HepG2 (cell line): Measurements from ENCODE around the gene RNGTT. TPM values are rescaled to one million over a fixed set of nuclear protein-coding genes. Genes with fewer than 3 reads are reported as not detected.
A peak's percentile ranks its signal among the peaks of the same experiment; 100 is the strongest.

Source experiments
- DPF2 ChIP-seq: sonication (generic); formaldehyde crosslinking; IDR thresholded peaks from 2 replicates; pipeline ENCODE4 v1.4.0; 2020; ENCODE audit warnings: mild to moderate bottlenecking, low read depth, missing genetic modification reagents, borderline replicate concordance
- DRAP1 ChIP-seq: IDR thresholded peaks from 2 replicates; pipeline ENCODE4 v1.6.1; 2016; ENCODE audit warnings: missing genetic modification reagents, missing compliant biosample characterization
- EP300 ChIP-seq, 3 experiments: sonication (generic) in 1 of 3; formaldehyde crosslinking in 1 of 3; IDR thresholded peaks; 2 replicates each; pipeline versions ENCODE4 v1.5.1 to v1.6.1; 2011 to 2020; ENCODE audit warnings: low read depth in 2 of 3, low read length in 2 of 3, borderline replicate concordance in 1 of 3, improper control_type of control experiment in 1 of 3, mild to moderate bottlenecking in 1 of 3, missing genetic modification reagents in 1 of 3, moderate library complexity in 1 of 3
- FOXK1 ChIP-seq: sonication (generic); formaldehyde crosslinking; IDR thresholded peaks from 2 replicates; pipeline ENCODE4 v1.4.0; 2020; ENCODE audit warnings: low read depth, missing genetic modification reagents, borderline replicate concordance
- IKZF1 ChIP-seq: fragments of 450-650 bp; IDR thresholded peaks from 2 replicates; pipeline ENCODE4 v1.7.1; 2016
- NFATC3 ChIP-seq: sonication (generic); formaldehyde crosslinking; IDR thresholded peaks from 2 replicates; pipeline ENCODE4 v1.5.1; 2020; ENCODE audit warnings: mild to moderate bottlenecking, missing genetic modification reagents
- NFYC ChIP-seq: IDR thresholded peaks from 2 replicates; pipeline ENCODE4 v1.6.1; 2016; ENCODE audit warnings: missing genetic modification reagents, missing compliant biosample characterization
- NONO ChIP-seq, 2 experiments: fragments of 450-650 bp in 1 of 2; sonication (generic) in 1 of 2; formaldehyde crosslinking in 1 of 2; IDR thresholded peaks in 1 of 2; conservative IDR thresholded peaks in 1 of 2; 2 replicates each; pipeline versions ENCODE4 v1.6.1 to v1.8.0; 2017 to 2022; ENCODE audit warnings: mild to moderate bottlenecking in 1 of 2, missing genetic modification reagents in 1 of 2, moderate library complexity in 1 of 2
- RELA ChIP-seq: sonication (generic); formaldehyde crosslinking; IDR thresholded peaks from 2 replicates; pipeline ENCODE4 v1.4.0; 2020; ENCODE audit warnings: missing genetic modification reagents
- RXRB ChIP-seq: IDR thresholded peaks from 2 replicates; pipeline ENCODE4 v1.6.1; 2016; ENCODE audit warnings: borderline replicate concordance, missing genetic modification reagents, missing compliant biosample characterization
- STAG1 ChIP-seq: sonication (generic); formaldehyde crosslinking; IDR thresholded peaks from 2 replicates; pipeline ENCODE4 v1.4.0; 2020; ENCODE audit warnings: missing genetic modification reagents
- ZNF207 ChIP-seq: fragments of 450-650 bp; IDR thresholded peaks from 2 replicates; pipeline ENCODE4 v1.6.1; 2016; ENCODE audit warnings: antibody characterized with exemption, borderline replicate concordance
- ZNF350 ChIP-seq: sonication (generic); formaldehyde crosslinking; IDR thresholded peaks from 2 replicates; pipeline ENCODE4 v1.4.0; 2020; ENCODE audit warnings: mild to moderate bottlenecking, low read depth, missing genetic modification reagents, borderline replicate concordance
- ZNF460 ChIP-seq: sonication (generic); formaldehyde crosslinking; IDR thresholded peaks from 2 replicates; pipeline ENCODE4 v1.5.1; 2020; ENCODE audit warnings: missing genetic modification reagents, mild to moderate bottlenecking, borderline replicate concordance
- ZNF749 ChIP-seq: sonication (generic); formaldehyde crosslinking; IDR thresholded peaks from 2 replicates; pipeline ENCODE4 v1.8.0; 2022; ENCODE audit warnings: mild to moderate bottlenecking, missing genetic modification reagents, moderate library complexity, borderline replicate concordance
- polyA plus RNA-seq, 8 experiments: library from polyadenylated mRNA; depleted of rRNA in 3 of 8; stranded (reverse) in 7 of 8; unstranded in 1 of 8; fragments of >200 nt; fragmentation: Illumina TruSeq in 4 of 8; extraction: Trizol in 4 of 8; gene quantifications; 2 replicates each; pipeline versions ENCODE4 v1.2.1 to v1.2.3, GENCODE V29; 2011 to 2016; ENCODE audit warnings: low read depth in 4 of 8, missing spikeins in 1 of 8, mixed read lengths in 1 of 8; ENCODE audit not compliant: insufficient read depth in 1 of 8
- total RNA-seq, 5 experiments: library from RNA; depleted of rRNA; stranded (reverse); fragments of >200 nt; fragmentation: Illumina TruSeq; extraction: Trizol; gene quantifications; 2 replicates each; pipeline ENCODE4 v1.2.3, GENCODE V29; 2016; ENCODE audit warnings: low read depth in 1 of 5
- TF ChIP-seq, protein P1 (sequence below), 2 experiments: sonication (generic) in 1 of 2; formaldehyde crosslinking in 1 of 2; IDR thresholded peaks; 2 replicates each; pipeline versions ENCODE4 v1.5.1 to v1.6.1; 2011 to 2020; ENCODE audit warnings: borderline replicate concordance in 1 of 2, low read depth in 1 of 2, low read length in 1 of 2, mild to moderate bottlenecking in 1 of 2, missing genetic modification reagents in 1 of 2, moderate library complexity in 1 of 2

The RNGTT gene
- total and polyA plus RNA-seq, 2 of the 13 experiments (the other 11 are each of a cell fraction or from before 2014, with no cell fraction given) = 6.0 to 22.6 TPM

DNA sequence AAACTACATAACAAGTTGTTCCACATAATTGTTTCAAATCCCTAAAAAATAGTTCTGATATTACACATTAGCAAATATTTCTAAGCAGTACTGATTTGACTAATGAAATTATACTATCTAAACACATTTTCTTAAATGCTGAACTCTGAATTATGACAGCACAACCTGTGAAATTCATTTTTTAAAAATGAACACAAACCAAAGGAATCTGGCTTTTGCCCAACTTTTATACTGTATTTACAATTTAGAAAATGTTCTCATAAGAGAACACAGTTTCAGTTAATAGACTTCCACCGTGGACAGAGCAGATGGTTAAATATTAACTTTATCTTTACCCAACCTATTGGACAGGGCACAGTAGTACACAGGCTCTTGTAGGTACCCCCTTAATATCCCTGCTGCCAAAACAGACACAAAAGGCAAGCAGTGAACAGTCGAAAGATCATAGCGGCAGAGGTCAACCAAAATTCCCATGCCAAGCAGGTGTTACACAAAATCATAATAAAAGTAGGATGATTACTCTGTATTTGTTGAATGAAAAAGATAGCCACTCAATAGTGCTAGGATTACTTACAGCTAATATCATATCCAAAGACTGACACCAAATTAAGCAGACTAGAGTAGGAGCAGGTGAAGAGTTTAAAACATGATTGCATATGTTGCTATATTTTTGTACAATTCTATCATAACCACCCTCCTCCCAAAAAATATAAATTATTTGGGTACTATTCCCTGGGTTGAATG is 122.5 kb downstream of the RNGTT start (continued):
- TF ChIP-seq DRAP1 (CRISPR knock-in tag) = peak; percentile 44; the same call in 1 of the 2 replicates
- TF ChIP-seq RXRB (CRISPR knock-in tag) = peak; percentile 53; the same call in 1 of the 2 replicates
- no peak for TF ChIP-seq FOXK1 (CRISPR knock-in tag)
- TF ChIP-seq IKZF1 = no peak
- no peak for TF ChIP-seq ZNF460 (CRISPR knock-in tag)
- TF ChIP-seq NFATC3 (CRISPR knock-in tag) = no peak
- no peak for TF ChIP-seq RELA (CRISPR knock-in tag)
- no peak for TF ChIP-seq ZNF207
- TF ChIP-seq EP300 (IDR thresholded peaks at IDR 0.05; ENCODE audit: low read depth in 2 of 2, low read length in 2 of 2) = peak in 1 of 2 experiments; percentile 63; a peak in 2 of 4 replicates
- no peak for TF ChIP-seq EP300 (CRISPR knock-in tag; IDR thresholded peaks at IDR 0.05; ENCODE audit: borderline replicate concordance)
- no peak for TF ChIP-seq ZNF350 (CRISPR knock-in tag)
- no peak for TF ChIP-seq STAG1
- TF ChIP-seq DPF2 (CRISPR knock-in tag) = 0 out of 2 replicates have a peak, but pooled peaks have one; percentile 32
- TF ChIP-seq, protein P1, sequence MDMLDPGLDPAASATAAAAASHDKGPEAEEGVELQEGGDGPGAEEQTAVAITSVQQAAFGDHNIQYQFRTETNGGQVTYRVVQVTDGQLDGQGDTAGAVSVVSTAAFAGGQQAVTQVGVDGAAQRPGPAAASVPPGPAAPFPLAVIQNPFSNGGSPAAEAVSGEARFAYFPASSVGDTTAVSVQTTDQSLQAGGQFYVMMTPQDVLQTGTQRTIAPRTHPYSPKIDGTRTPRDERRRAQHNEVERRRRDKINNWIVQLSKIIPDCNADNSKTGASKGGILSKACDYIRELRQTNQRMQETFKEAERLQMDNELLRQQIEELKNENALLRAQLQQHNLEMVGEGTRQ (IDR thresholded peaks at IDR 0.05; ENCODE audit: low read depth, low read length) = no peak
- TF ChIP-seq, protein P1 (CRISPR knock-in tag; IDR thresholded peaks at IDR 0.05; ENCODE audit: borderline replicate concordance) = 0 out of 2 replicates have a peak, but pooled peaks have one; percentile 27
- no peak for TF ChIP-seq NONO (IDR thresholded peaks at IDR 0.05)
- no peak for TF ChIP-seq NONO (CRISPR knock-in tag; conservative IDR thresholded peaks at IDR 0.05)
- no peak for TF ChIP-seq ZNF749 (CRISPR knock-in tag)
- no peak for TF ChIP-seq NFYC (CRISPR knock-in tag)
